Measurements from ENCODE around the gene EIPR1.

The EIPR1 gene

GRCh38 chr2:3338340-3338739, 39.3 kb downstream of the EIPR1 start:
- H3K4me1 ChIP-seq (ENCODE audit: control insufficient read depth, insufficient read depth, low read length): no peaks in the 10 kb centered on the region
- peaks cover 42% of the 10 kb centered on the region for H3K36me3 ChIP-seq (ENCODE audit: control insufficient read depth, insufficient read depth, low read length)
- peaks cover 5% of the 10 kb centered on the region for H3K9me3 ChIP-seq (ENCODE audit: control insufficient read depth, insufficient read depth, low read depth, low read length)
- no peaks in the 10 kb centered on the region for H3K27me3 ChIP-seq (ENCODE audit: control insufficient read depth, insufficient read depth, low read length)
- no peak overlapping the region for H3K9ac ChIP-seq (ENCODE audit: low read length)
- no peak overlapping the region for H3K27ac ChIP-seq (ENCODE audit: low read depth, low read length)
- H3K4me3 ChIP-seq (ENCODE audit: low read depth, low read length): no peak overlapping the region

GRCh38 chr2:3336844-3337243, 40.8 kb downstream of the EIPR1 start:
- Histone ChIP-seq H3K4me3 (ENCODE audit: low read depth, low read length) (no peak overlapping the region), H3K4me1 (ENCODE audit: control insufficient read depth, insufficient read depth, low read length) (no peaks in the 10 kb centered on the region), H3K27ac (ENCODE audit: low read depth, low read length) (no peak overlapping the region), H3K36me3 (ENCODE audit: control insufficient read depth, insufficient read depth, low read length) (peaks cover 55% of the 10 kb centered on the region), H3K9me3 (ENCODE audit: control insufficient read depth, insufficient read depth, low read depth, low read length) (peaks cover 5% of the 10 kb centered on the region), H3K27me3 (ENCODE audit: control insufficient read depth, insufficient read depth, low read length) (no peaks in the 10 kb centered on the region), H3K9ac (ENCODE audit: low read length) (no peak overlapping the region)

GRCh38 chr2:3334392-3335345, 42.9 kb downstream of the EIPR1 start:
- peaks cover 5% of the 10 kb centered on the region for H3K9me3 ChIP-seq (ENCODE audit: control insufficient read depth, insufficient read depth, low read depth, low read length)
- no peak overlapping the region for H3K4me3 ChIP-seq (ENCODE audit: low read depth, low read length)
- no peaks in the 10 kb centered on the region for H3K27me3 ChIP-seq (ENCODE audit: control insufficient read depth, insufficient read depth, low read length)
- H3K27ac ChIP-seq (ENCODE audit: low read depth, low read length): no peak overlapping the region
- peaks cover 63% of the 10 kb centered on the region for H3K36me3 ChIP-seq (ENCODE audit: control insufficient read depth, insufficient read depth, low read length)
- H3K9ac ChIP-seq (ENCODE audit: low read length): no peak overlapping the region
- H3K4me1 ChIP-seq (ENCODE audit: control insufficient read depth, insufficient read depth, low read length): no peaks in the 10 kb centered on the region

- Histone ChIP-seq H3K4me3 (ENCODE audit: low read depth, low read length) (no peak overlapping the region), H3K4me1 (ENCODE audit: control insufficient read depth, insufficient read depth, low read length) (no peaks in the 10 kb centered on the region), H3K27ac (ENCODE audit: low read depth, low read length) (no peak overlapping the region), H3K27me3 (ENCODE audit: control insufficient read depth, insufficient read depth, low read length) (no peaks in the 10 kb centered on the region), H3K36me3 (ENCODE audit: control insufficient read depth, insufficient read depth, low read length) (peaks cover 58% of the 10 kb centered on the region), H3K9me3 (ENCODE audit: control insufficient read depth, insufficient read depth, low read depth, low read length) (peaks cover 5% of the 10 kb centered on the region), H3K9ac (ENCODE audit: low read length) (no peak overlapping the region)
Observed at GRCh38 chr2:3332133-3332532, 45.5 kb downstream of the EIPR1 start.

- H3K9me3 ChIP-seq (ENCODE audit: control insufficient read depth, insufficient read depth, low read depth, low read length): no peaks in the 10 kb centered on the region; the same call in 1 of the 2 replicates
- H3K4me3 ChIP-seq (ENCODE audit: low read depth, low read length): no peak overlapping the region
- no peak overlapping the region for H3K9ac ChIP-seq (ENCODE audit: low read length)
- no peak overlapping the region for H3K27ac ChIP-seq (ENCODE audit: low read depth, low read length)
- H3K4me1 ChIP-seq (ENCODE audit: control insufficient read depth, insufficient read depth, low read length): 0 out of 2 replicates have a peak, but pooled peaks cover 3% of the 10 kb centered on the region
- H3K27me3 ChIP-seq (ENCODE audit: control insufficient read depth, insufficient read depth, low read length): no peaks in the 10 kb centered on the region
- peaks cover 36% of the 10 kb centered on the region for H3K36me3 ChIP-seq (ENCODE audit: control insufficient read depth, insufficient read depth, low read length)
Observed at GRCh38 chr2:3329491-3329890, 48.1 kb downstream of the EIPR1 start.

GRCh38 chr2:3326871-3327270, 50.7 kb downstream of the EIPR1 start:
- Histone ChIP-seq H3K9me3 (ENCODE audit: control insufficient read depth, insufficient read depth, low read depth, low read length) (no peaks in the 10 kb centered on the region; the same call in 1 of the 2 replicates), H3K9ac (ENCODE audit: low read length) (no peak overlapping the region), H3K36me3 (ENCODE audit: control insufficient read depth, insufficient read depth, low read length) (peaks cover 20% of the 10 kb centered on the region), H3K4me3 (ENCODE audit: low read depth, low read length) (no peak overlapping the region), H3K4me1 (ENCODE audit: control insufficient read depth, insufficient read depth, low read length) (0 out of 2 replicates have a peak, but pooled peaks cover 3% of the 10 kb centered on the region), H3K27me3 (ENCODE audit: control insufficient read depth, insufficient read depth, low read length) (no peaks in the 10 kb centered on the region), H3K27ac (ENCODE audit: low read depth, low read length) (no peak overlapping the region)

GRCh38 chr2:3326182-3326537, 51.5 kb downstream of the EIPR1 start:
- H3K4me1 ChIP-seq (ENCODE audit: control insufficient read depth, insufficient read depth, low read length): peaks cover 5% of the 10 kb centered on the region; the same call in 1 of the 2 replicates
- H3K9ac ChIP-seq (ENCODE audit: low read length): no peak overlapping the region
- no peak overlapping the region for H3K27ac ChIP-seq (ENCODE audit: low read depth, low read length)
- H3K9me3 ChIP-seq (ENCODE audit: control insufficient read depth, insufficient read depth, low read depth, low read length): no peaks in the 10 kb centered on the region; the same call in 1 of the 2 replicates
- no peaks in the 10 kb centered on the region for H3K27me3 ChIP-seq (ENCODE audit: control insufficient read depth, insufficient read depth, low read length)
- H3K4me3 ChIP-seq (ENCODE audit: low read depth, low read length): no peak overlapping the region
- H3K36me3 ChIP-seq (ENCODE audit: control insufficient read depth, insufficient read depth, low read length): peaks cover 21% of the 10 kb centered on the region

- H3K27ac ChIP-seq (ENCODE audit: low read depth, low read length): no peak overlapping the region
- peaks cover 7% of the 10 kb centered on the region; the same call in 1 of the 2 replicates for H3K4me1 ChIP-seq (ENCODE audit: control insufficient read depth, insufficient read depth, low read length)
- H3K27me3 ChIP-seq (ENCODE audit: control insufficient read depth, insufficient read depth, low read length): no peaks in the 10 kb centered on the region
- H3K4me3 ChIP-seq (ENCODE audit: low read depth, low read length): no peak overlapping the region
- H3K9ac ChIP-seq (ENCODE audit: low read length): no peak overlapping the region
- H3K36me3 ChIP-seq (ENCODE audit: control insufficient read depth, insufficient read depth, low read length): peaks cover 16% of the 10 kb centered on the region
- no peaks in the 10 kb centered on the region; the same call in 1 of the 2 replicates for H3K9me3 ChIP-seq (ENCODE audit: control insufficient read depth, insufficient read depth, low read depth, low read length)
Observed at GRCh38 chr2:3325458-3326181, 52.0 kb downstream of the EIPR1 start.

- H3K27ac ChIP-seq (ENCODE audit: low read depth, low read length): no peak overlapping the region
- H3K27me3 ChIP-seq (ENCODE audit: control insufficient read depth, insufficient read depth, low read length): no peaks in the 10 kb centered on the region
- H3K4me3 ChIP-seq (ENCODE audit: low read depth, low read length): no peak overlapping the region
- H3K4me1 ChIP-seq (ENCODE audit: control insufficient read depth, insufficient read depth, low read length): peaks cover 13% of the 10 kb centered on the region; the same call in 1 of the 2 replicates
- no peaks in the 10 kb centered on the region for H3K9me3 ChIP-seq (ENCODE audit: control insufficient read depth, insufficient read depth, low read depth, low read length)
- H3K36me3 ChIP-seq (ENCODE audit: control insufficient read depth, insufficient read depth, low read length): peaks cover 9% of the 10 kb centered on the region; the same call in 1 of the 2 replicates
- no peak overlapping the region for H3K9ac ChIP-seq (ENCODE audit: low read length)
Observed at GRCh38 chr2:3324404-3325281, 53.0 kb downstream of the EIPR1 start.

- H3K4me1 ChIP-seq (ENCODE audit: control insufficient read depth, insufficient read depth, low read length): peaks cover 13% of the 10 kb centered on the region; the same call in 1 of the 2 replicates
- H3K9ac ChIP-seq (ENCODE audit: low read length): no peak overlapping the region
- H3K4me3 ChIP-seq (ENCODE audit: low read depth, low read length): no peak overlapping the region
- no peaks in the 10 kb centered on the region for H3K9me3 ChIP-seq (ENCODE audit: control insufficient read depth, insufficient read depth, low read depth, low read length)
- peaks cover 11% of the 10 kb centered on the region; the same call in 1 of the 2 replicates for H3K36me3 ChIP-seq (ENCODE audit: control insufficient read depth, insufficient read depth, low read length)
- H3K27ac ChIP-seq (ENCODE audit: low read depth, low read length): 0 out of 2 replicates have a peak overlapping the region, but pooled peaks have one; percentile 18
- no peaks in the 10 kb centered on the region for H3K27me3 ChIP-seq (ENCODE audit: control insufficient read depth, insufficient read depth, low read length)
Observed at GRCh38 chr2:3324036-3324386, 53.6 kb downstream of the EIPR1 start.
